GM23338 (cell line): Measurements from ENCODE around the gene TBC1D32.

Experiments
- EZH2 ChIP-seq: fragments of 200-600 bp; sonication (generic); IDR thresholded peaks from one replicate; pipeline ENCODE4 v1.8.0; 2017; ENCODE audit warnings: antibody characterized with exemption, mild to moderate bottlenecking, low read depth; ENCODE audit not compliant: unreplicated experiment
- POLR2AphosphoS5 ChIP-seq: IDR thresholded peaks from 2 replicates; pipeline ENCODE4 v1.6.1; 2016; ENCODE audit warnings: antibody characterized with exemption, low read depth
- STAT1 ChIP-seq: IDR thresholded peaks from one replicate; pipeline ENCODE4 v1.6.1; 2016; ENCODE audit warnings: antibody characterized with exemption; ENCODE audit not compliant: unreplicated experiment

DNA sequence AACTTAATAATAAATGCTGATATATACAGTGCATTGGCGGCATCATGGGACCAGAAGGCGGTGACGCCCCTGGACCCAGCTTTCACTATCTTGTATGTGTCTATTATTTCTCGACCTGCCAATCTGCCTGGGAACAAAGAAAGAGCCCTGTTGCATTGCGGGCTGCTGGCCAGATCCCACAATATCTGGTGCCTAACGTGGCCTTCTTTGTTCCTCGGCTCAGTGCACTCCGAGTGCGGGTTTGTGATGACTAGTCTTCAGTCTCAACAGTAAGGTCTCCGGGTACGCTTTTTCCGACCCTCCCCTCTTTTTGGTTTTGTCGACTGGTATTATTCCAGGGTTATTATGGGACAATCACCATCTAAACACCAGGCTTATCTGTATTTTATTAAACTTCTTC, 291.5 kb downstream of the TBC1D32 start:
- no peak for TF ChIP-seq EZH2
- no peak for TF ChIP-seq POLR2AphosphoS5
- TF ChIP-seq STAT1 = no peak
